ENCODE results near the gene KRTAP19-3. TPM values are rescaled to one million over a fixed set of nuclear protein-coding genes. Genes with fewer than 3 reads are reported as not detected.

The KRTAP19-3 gene
- total and polyA plus RNA-seq, 2 of the 8 experiments (the other 6 are each of a cell fraction or from before 2014, with no cell fraction given), result not detected

- Histone ChIP-seq H2BK15ac (ENCODE audit: low read length) (no peak overlapping the region), H2AK5ac (ENCODE audit: low read depth, low read length) (no peak overlapping the region), H3K79me2 (ENCODE audit: control insufficient read depth in 1 of 2, insufficient read depth in 2 of 2, low read length in 2 of 2) (no peaks in the 10 kb centered on the region), H3K4me3 (ENCODE audit: extremely low read depth in 1 of 4, insufficient read depth in 2 of 4, low read depth in 3 of 4, low read length in 4 of 4) (no peak overlapping the region), H2BK5ac (ENCODE audit: low read depth, low read length) (no peak overlapping the region), H3K14ac (ENCODE audit: insufficient read length) (no peak overlapping the region), H3K56ac (replicated peaks; ENCODE audit: insufficient read length, low read depth, low read length) (no peak overlapping the region), H3K23me2 (ENCODE audit: low read depth, low read length) (no peaks in the 10 kb centered on the region), H4K20me1 (replicated peaks in 1 of 2; ENCODE audit: control insufficient read depth in 1 of 2, insufficient read depth in 2 of 2, low read length in 2 of 2) (no peaks in the 10 kb centered on the region), H3K4me2 (ENCODE audit: insufficient read depth in 1 of 2, low read depth in 2 of 2, low read length in 2 of 2) (no peak overlapping the region), H3K18ac (ENCODE audit: extremely low read depth, low read length) (no peak overlapping the region), H3K9ac (replicated peaks in 1 of 4; ENCODE audit: extremely low read depth in 1 of 4, low read depth in 3 of 4, low read length in 3 of 4) (no peak overlapping the region), H4K8ac (ENCODE audit: extremely low read depth, insufficient read depth, low read length) (no peak overlapping the region), H3K79me1 (ENCODE audit: low read depth, low read length) (no peaks in the 10 kb centered on the region), H4K5ac (ENCODE audit: insufficient read length, low read depth, low read length) (no peak overlapping the region), H3K4ac (replicated peaks; ENCODE audit: insufficient read length, low read depth, low read length) (no peak overlapping the region), H3K23ac (ENCODE audit: insufficient read length) (no peak overlapping the region), H2BK120ac (replicated peaks; ENCODE audit: low read depth, low read length) (no peak overlapping the region), H3K9me3 (ENCODE audit: insufficient read depth in 2 of 2, low read depth in 1 of 2, low read length in 1 of 2) (no peaks in the 10 kb centered on the region), H3K36me3 (ENCODE audit: control insufficient read depth in 2 of 4, insufficient read depth in 4 of 4, low read length in 3 of 4) (no peaks in the 10 kb centered on the region), H4K91ac (replicated peaks; ENCODE audit: insufficient read length, low read length) (no peak overlapping the region), H3K27me3 (replicated peaks in 1 of 4; ENCODE audit: control insufficient read depth in 3 of 4, extremely low read depth in 1 of 4, insufficient read depth in 3 of 4, low read length in 3 of 4) (no peaks in the 10 kb centered on the region), H2BK12ac (ENCODE audit: low read depth, low read length) (no peak overlapping the region), H3K27ac (ENCODE audit: low read depth, low read length) (no peak overlapping the region), H2AFZ (ENCODE audit: low read length) (no peak overlapping the region), H2BK20ac (ENCODE audit: low read length) (no peak overlapping the region), H3K4me1 (replicated peaks in 1 of 4; ENCODE audit: control insufficient read depth in 3 of 4, insufficient read depth in 4 of 4, low read length in 3 of 4) (no peaks in the 10 kb centered on the region)
- POLR2A ChIA-PET (ENCODE audit: partially characterized antibody), result no interaction called here
- DNase-seq (ENCODE audit: low read depth in 1 of 2, low spot score in 2 of 2) (no peak), FAIRE-seq (no peak)
- WGBS, 2 experiments (ENCODE audit: extremely low coverage in 1 of 2, insufficient coverage in 1 of 2, insufficient read length in 1 of 2, insufficient replicate concordance in 2 of 2, low coverage in 1 of 2, low lambda C conversion rate in 2 of 2, missing lambda C conversion rate in 1 of 2), result 86% methylated on average over 6 of the region's 6 CpGs; no CpG with 5 or more reads in 1 of the 2 experiments
- CTCF ChIA-PET (ENCODE audit: partially characterized antibody), result interaction anchor here (0.7 to 1.3 kb wide), 3 partner anchors 28 to 128 kb away, joined by 3 to 4 read pairs (median 3); no protein-coding TSS in a partner anchor
- no peak for TF ChIP-seq SP2 (IDR thresholded peaks at IDR 0.05; ENCODE audit: low read length)
- TF ChIP-seq CTCF (IDR thresholded peaks at IDR 0.05; ENCODE audit: control extremely low read depth in 1 of 3, insufficient read depth in 1 of 3, low read depth in 1 of 3, low read length in 3 of 3), result no peak
- no peak for TF ChIP-seq CBX8 (IDR thresholded peaks at IDR 0.05; ENCODE audit: borderline replicate concordance, low read depth, low read length)
- TF ChIP-seq SRF (IDR thresholded peaks at IDR 0.05; ENCODE audit: low read depth, low read length), result no peak
- TF ChIP-seq SIRT6 (IDR thresholded peaks at IDR 0.05; ENCODE audit: low read length), result no peak
- no peak for TF ChIP-seq RBBP5 (IDR thresholded peaks at IDR 0.05; ENCODE audit: borderline replicate concordance, low read depth, low read length)
- TF ChIP-seq POU5F1 (IDR thresholded peaks at IDR 0.05; ENCODE audit: low read depth, low read length), result no peak
- no peak for TF ChIP-seq SAP30 (IDR thresholded peaks at IDR 0.05; ENCODE audit: insufficient read depth, insufficient replicate concordance, low read length)
- TF ChIP-seq RNF2 (IDR thresholded peaks at IDR 0.05; ENCODE audit: borderline replicate concordance, low read depth, low read length, missing control alignments, poor library complexity, severe bottlenecking), result no peak
- TF ChIP-seq GTF2F1 (IDR thresholded peaks at IDR 0.05; ENCODE audit: borderline replicate concordance, low read depth, low read length), result no peak
These were observed 22.7 kb downstream of the KRTAP19-3 start for GRCh38 chr21:30468900-30469714.

All from H1 (cell line).